Activated T-helper 1 cell treated with anti-CD3 and anti-CD28 coated beads, Interleukin-12 subunit alpha, Interleukin-12 subunit beta, Interleukin-2, Interleukin-4 antibody, amounts not matched to agents 30 ng/mL and 10 ng/mL and 1 ng/mL, durations not matched to agents 14 hours and 24 hours and 36 hours (primary cell): ENCODE data around the gene RD3L. TPM values are rescaled to one million over a fixed set of nuclear protein-coding genes. Genes with fewer than 3 reads are reported as not detected.

ENCODE experiments used
- DNase-seq: peaks from one replicate; pipeline ENCODE4 v3.0.0; 2021; ENCODE audit warnings: low spot score
- H3K27ac Mint-ChIP-seq: one replicate; pipeline ENCODE4 v1.8.0; 2021; ENCODE audit warnings: mild to moderate bottlenecking, mixed read lengths
- H3K27me3 Mint-ChIP-seq: one replicate; pipeline ENCODE4 v1.8.0; 2022; ENCODE audit warnings: mild to moderate bottlenecking, moderate library complexity, mixed read lengths; ENCODE audit not compliant: insufficient read depth
- H3K36me3 Mint-ChIP-seq: one replicate; pipeline ENCODE4 v1.8.0; 2021; ENCODE audit warnings: low read depth, mixed read lengths
- H3K4me1 Mint-ChIP-seq: one replicate; pipeline ENCODE4 v1.8.0; 2021; ENCODE audit warnings: low read depth, mixed read lengths
- H3K4me3 Mint-ChIP-seq: one replicate; pipeline ENCODE4 v1.8.0; 2021; ENCODE audit warnings: mild to moderate bottlenecking, moderate library complexity, mixed read lengths
- H3K9me3 Mint-ChIP-seq: one replicate; pipeline ENCODE4 v1.8.0; 2021; ENCODE audit warnings: mixed read lengths
- intact Hi-C: fragments of 100-400 bp; cut with micrococcal nuclease; formaldehyde crosslinking; loops from one replicate; pipeline ENCODE4 v1.15.1; 2024
- total RNA-seq: library from RNA; stranded (reverse); gene quantifications from 2 replicates; pipeline ENCODE4 v1.2.3, GENCODE V29; 2022

Gene RD3L
- total RNA-seq, 1 donor from 2014 or later, result not detected

- no peak overlapping the region for H3K27ac Mint-ChIP-seq
- H3K9me3 Mint-ChIP-seq, result peaks cover 4% of the 10 kb centered on the region
- no peak overlapping the region for H3K4me3 Mint-ChIP-seq
- H3K27me3 Mint-ChIP-seq, result no peaks in the 10 kb centered on the region
- intact Hi-C loops, result no loop called here
- no peaks in the 10 kb centered on the region for H3K4me1 Mint-ChIP-seq
- DNase-seq, result no peak
- H3K36me3 Mint-ChIP-seq, result no peaks in the 10 kb centered on the region
These were observed 44.1 kb downstream of the RD3L start for GRCh38 chr14:103898204-103898603.

- DNase-seq, result no peak
- H3K4me1 Mint-ChIP-seq, result no peaks in the 10 kb centered on the region
- no peak overlapping the region for H3K27ac Mint-ChIP-seq
- H3K4me3 Mint-ChIP-seq, result no peak overlapping the region
- H3K9me3 Mint-ChIP-seq, result peaks cover 4% of the 10 kb centered on the region
- H3K27me3 Mint-ChIP-seq, result no peaks in the 10 kb centered on the region
- intact Hi-C loops, result no loop called here
- no peaks in the 10 kb centered on the region for H3K36me3 Mint-ChIP-seq
These were observed 45.0 kb downstream of the RD3L start for GRCh38 chr14:103897075-103897947.

- H3K4me3 Mint-ChIP-seq, result no peak overlapping the region
- DNase-seq, result no peak
- peaks cover 4% of the 10 kb centered on the region for H3K9me3 Mint-ChIP-seq
- no peak overlapping the region for H3K27ac Mint-ChIP-seq
- no peaks in the 10 kb centered on the region for H3K4me1 Mint-ChIP-seq
- H3K27me3 Mint-ChIP-seq, result no peaks in the 10 kb centered on the region
- intact Hi-C loops, result no loop called here
- no peaks in the 10 kb centered on the region for H3K36me3 Mint-ChIP-seq
These were observed 45.8 kb downstream of the RD3L start for GRCh38 chr14:103896578-103896977.

GRCh38 chr14:103894723-103895059 is 47.6 kb downstream of the RD3L start:
- DNase-seq, result no peak
- Mint-ChIP-seq H3K27me3 (no peaks in the 10 kb centered on the region), H3K4me3 (no peak overlapping the region), H3K9me3 (peaks cover 4% of the 10 kb centered on the region), H3K4me1 (no peaks in the 10 kb centered on the region), H3K36me3 (no peaks in the 10 kb centered on the region), H3K27ac (no peak overlapping the region)
- intact Hi-C loops, result no loop called here

GRCh38 chr14:103894034-103894722 is 48.2 kb downstream of the RD3L start:
- no peaks in the 10 kb centered on the region for H3K36me3 Mint-ChIP-seq
- no peaks in the 10 kb centered on the region for H3K27me3 Mint-ChIP-seq
- H3K4me3 Mint-ChIP-seq, result no peak overlapping the region
- H3K4me1 Mint-ChIP-seq, result no peaks in the 10 kb centered on the region
- H3K27ac Mint-ChIP-seq, result no peak overlapping the region
- DNase-seq, result no peak
- intact Hi-C loops, result no loop called here
- H3K9me3 Mint-ChIP-seq, result peaks cover 4% of the 10 kb centered on the region

GRCh38 chr14:103892247-103892646 is 50.1 kb downstream of the RD3L start:
- Mint-ChIP-seq H3K36me3 (no peaks in the 10 kb centered on the region), H3K4me1 (no peaks in the 10 kb centered on the region), H3K27me3 (no peaks in the 10 kb centered on the region), H3K9me3 (peaks cover 4% of the 10 kb centered on the region), H3K27ac (no peak overlapping the region), H3K4me3 (no peak overlapping the region)
- intact Hi-C loops, result no loop called here
- no peak for DNase-seq

GRCh38 chr14:103891667-103892215 is 50.6 kb downstream of the RD3L start:
- H3K4me1 Mint-ChIP-seq, result no peaks in the 10 kb centered on the region
- H3K9me3 Mint-ChIP-seq, result peaks cover 4% of the 10 kb centered on the region
- intact Hi-C loops, result no loop called here
- H3K27me3 Mint-ChIP-seq, result no peaks in the 10 kb centered on the region
- H3K27ac Mint-ChIP-seq, result no peak overlapping the region
- H3K4me3 Mint-ChIP-seq, result no peak overlapping the region
- H3K36me3 Mint-ChIP-seq, result no peaks in the 10 kb centered on the region
- DNase-seq, result no peak

GRCh38 chr14:103890821-103891666 is 51.3 kb downstream of the RD3L start:
- H3K4me3 Mint-ChIP-seq, result no peak overlapping the region
- no peaks in the 10 kb centered on the region for H3K36me3 Mint-ChIP-seq
- H3K27me3 Mint-ChIP-seq, result no peaks in the 10 kb centered on the region
- DNase-seq, result no peak
- no peaks in the 10 kb centered on the region for H3K4me1 Mint-ChIP-seq
- no peaks in the 10 kb centered on the region for H3K9me3 Mint-ChIP-seq
- H3K27ac Mint-ChIP-seq, result no peak overlapping the region
- intact Hi-C loops, result no loop called here

Other genes starting within 250 kb of the RD3L start
- gene XRCC3, start 227.1 kb downstream of the RD3L start, total RNA-seq, result 67.1 and 69.5 TPM in 2 replicates
- 21.5 and 24.7 TPM in 2 replicates for gene ZFYVE21, start 226.7 kb downstream of the RD3L start, total RNA-seq
- 9.6 and 9.8 TPM in 2 replicates for gene PPP1R13B, start 95.0 kb downstream of the RD3L start, total RNA-seq
- not detected in 2 replicates for gene TDRD9, start 14.1 kb downstream of the RD3L start, total RNA-seq
- gene ASPG, start 143.2 kb upstream of the RD3L start, total RNA-seq, result not detected in 2 replicates
- gene KIF26A, start 196.1 kb upstream of the RD3L start, total RNA-seq, result 0.05 and 0.17 TPM in 2 replicates